WERI-Rb-1 (cell line): ENCODE data around the gene ELMO3.

ENCODE experiments used
- DNase-seq: peaks from one replicate; pipeline ENCODE4 v3.0.0-alpha.2; 2020
- H3K27ac ChIP-seq: fragments of 250-450 bp; sonication (Bioruptor Pico); 2 replicates; pipeline ENCODE4 v1.5.1; 2020; ENCODE audit warnings: mild to moderate bottlenecking, moderate library complexity
- H3K27me3 ChIP-seq: fragments of 250-450 bp; sonication (Bioruptor Pico); 2 replicates; pipeline ENCODE4 v1.5.1; 2021; ENCODE audit warnings: mild to moderate bottlenecking, low read depth, moderate library complexity; ENCODE audit not compliant: insufficient read depth, severe bottlenecking
- H3K36me3 ChIP-seq: fragments of 250-450 bp; sonication (Bioruptor Pico); 2 replicates; pipeline ENCODE4 v1.5.1; 2020; ENCODE audit warnings: mild to moderate bottlenecking, moderate library complexity
- H3K4me3 ChIP-seq: 2 replicates; pipeline ENCODE4 v1.5.1; 2011; ENCODE audit warnings: low read depth, mild to moderate bottlenecking, control low read depth, low read length
- H3K9me3 ChIP-seq: fragments of 250-450 bp; sonication (Bioruptor Pico); 2 replicates; pipeline ENCODE4 v1.5.1; 2021; ENCODE audit warnings: mild to moderate bottlenecking, moderate library complexity; ENCODE audit not compliant: severe bottlenecking
- TF ChIP-seq, protein P1 (sequence below): IDR thresholded peaks from 2 replicates; pipeline ENCODE4 v1.5.1; 2011; ENCODE audit warnings: low read depth, mild to moderate bottlenecking, control low read depth, inconsistent platforms, low read length

ELMO3 gene

DNA sequence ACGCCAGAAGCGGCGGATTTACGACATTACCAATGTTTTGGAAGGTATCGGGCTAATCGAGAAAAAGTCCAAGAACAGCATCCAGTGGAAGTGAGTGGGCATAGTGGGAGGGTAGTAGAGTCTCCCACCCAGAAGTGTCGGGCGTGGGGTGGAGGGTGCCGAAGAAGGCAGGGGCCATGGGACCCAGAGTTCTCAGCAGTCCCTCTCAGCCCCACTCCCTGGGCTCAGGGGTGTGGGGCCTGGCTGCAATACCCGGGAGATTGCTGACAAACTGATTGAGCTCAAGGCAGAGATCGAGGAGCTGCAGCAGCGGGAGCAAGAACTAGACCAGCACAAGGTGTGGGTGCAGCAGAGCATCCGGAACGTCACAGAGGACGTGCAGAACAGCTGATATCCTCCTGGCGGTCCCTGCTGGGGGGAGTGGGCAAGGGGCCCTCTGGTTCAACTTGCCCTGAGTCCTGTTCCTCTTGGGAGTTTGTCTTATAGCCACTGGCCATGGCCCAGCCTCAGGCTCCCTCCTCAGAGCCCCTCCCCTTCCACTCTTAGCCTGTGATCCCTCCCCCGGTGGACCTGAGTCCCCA lies 6.1 kb upstream of the ELMO3 start:
- Histone ChIP-seq H3K27me3 (no peaks in the 10 kb centered on the region), H3K27ac (peak overlapping the region; percentile 84), H3K36me3 (peaks cover 53% of the 10 kb centered on the region), H3K9me3 (no peaks in the 10 kb centered on the region), H3K4me3 (peak overlapping the region; percentile 97)
- TF ChIP-seq, protein P1, sequence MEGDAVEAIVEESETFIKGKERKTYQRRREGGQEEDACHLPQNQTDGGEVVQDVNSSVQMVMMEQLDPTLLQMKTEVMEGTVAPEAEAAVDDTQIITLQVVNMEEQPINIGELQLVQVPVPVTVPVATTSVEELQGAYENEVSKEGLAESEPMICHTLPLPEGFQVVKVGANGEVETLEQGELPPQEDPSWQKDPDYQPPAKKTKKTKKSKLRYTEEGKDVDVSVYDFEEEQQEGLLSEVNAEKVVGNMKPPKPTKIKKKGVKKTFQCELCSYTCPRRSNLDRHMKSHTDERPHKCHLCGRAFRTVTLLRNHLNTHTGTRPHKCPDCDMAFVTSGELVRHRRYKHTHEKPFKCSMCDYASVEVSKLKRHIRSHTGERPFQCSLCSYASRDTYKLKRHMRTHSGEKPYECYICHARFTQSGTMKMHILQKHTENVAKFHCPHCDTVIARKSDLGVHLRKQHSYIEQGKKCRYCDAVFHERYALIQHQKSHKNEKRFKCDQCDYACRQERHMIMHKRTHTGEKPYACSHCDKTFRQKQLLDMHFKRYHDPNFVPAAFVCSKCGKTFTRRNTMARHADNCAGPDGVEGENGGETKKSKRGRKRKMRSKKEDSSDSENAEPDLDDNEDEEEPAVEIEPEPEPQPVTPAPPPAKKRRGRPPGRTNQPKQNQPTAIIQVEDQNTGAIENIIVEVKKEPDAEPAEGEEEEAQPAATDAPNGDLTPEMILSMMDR = no peak
- no peak for DNase-seq

DNA sequence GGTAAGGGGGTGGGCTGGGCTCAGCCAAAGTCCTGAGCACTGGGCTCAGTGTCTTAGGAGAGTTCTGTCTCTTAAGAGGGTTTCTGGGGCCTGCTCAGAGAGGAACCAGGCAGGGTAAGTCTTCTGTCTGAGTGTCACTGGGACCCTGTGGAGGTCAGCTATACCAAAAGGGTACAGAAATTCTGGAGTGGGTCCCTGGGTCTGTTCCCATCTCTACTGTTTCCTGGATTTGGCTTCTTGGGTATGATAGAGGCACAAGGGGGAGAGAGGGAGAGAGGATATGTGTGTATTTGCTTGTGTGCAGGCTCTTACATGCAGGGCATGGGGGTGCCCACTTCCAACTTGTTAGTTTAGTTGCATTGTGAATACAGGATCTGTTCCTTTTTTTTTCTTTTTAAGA lies 5.4 kb upstream of the ELMO3 start:
- Histone ChIP-seq H3K36me3 (peaks cover 59% of the 10 kb centered on the region), H3K9me3 (no peaks in the 10 kb centered on the region), H3K4me3 (no peak overlapping the region), H3K27ac (no peak overlapping the region), H3K27me3 (no peaks in the 10 kb centered on the region)
- no peak for DNase-seq
- TF ChIP-seq, protein P1 = no peak

DNA sequence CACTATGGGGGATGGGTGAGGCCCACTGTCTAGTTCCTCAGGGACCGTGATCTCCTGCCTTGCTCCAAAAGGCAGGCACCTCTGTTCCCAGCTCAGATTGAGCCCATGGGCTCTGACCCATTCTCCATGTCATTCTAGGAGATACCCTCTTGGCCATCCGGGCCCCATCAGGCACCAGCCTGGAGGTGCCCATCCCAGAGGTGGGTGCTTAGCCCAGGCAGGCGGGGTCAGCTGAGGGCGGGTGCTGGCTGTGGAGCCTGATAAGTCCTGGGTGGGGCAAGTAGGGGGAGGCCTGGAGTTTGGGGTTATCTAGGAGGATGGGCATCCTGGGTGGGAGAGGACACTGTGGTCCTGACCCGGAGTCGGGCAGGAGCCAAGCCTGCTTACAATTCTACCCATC lies 4.7 kb upstream of the ELMO3 start:
- TF ChIP-seq, protein P1 = no peak
- H3K27me3 ChIP-seq = no peaks in the 10 kb centered on the region
- no peak for DNase-seq
- no peaks in the 10 kb centered on the region for H3K9me3 ChIP-seq
- no peak overlapping the region for H3K27ac ChIP-seq
- peaks cover 65% of the 10 kb centered on the region for H3K36me3 ChIP-seq
- H3K4me3 ChIP-seq = no peak overlapping the region

DNA sequence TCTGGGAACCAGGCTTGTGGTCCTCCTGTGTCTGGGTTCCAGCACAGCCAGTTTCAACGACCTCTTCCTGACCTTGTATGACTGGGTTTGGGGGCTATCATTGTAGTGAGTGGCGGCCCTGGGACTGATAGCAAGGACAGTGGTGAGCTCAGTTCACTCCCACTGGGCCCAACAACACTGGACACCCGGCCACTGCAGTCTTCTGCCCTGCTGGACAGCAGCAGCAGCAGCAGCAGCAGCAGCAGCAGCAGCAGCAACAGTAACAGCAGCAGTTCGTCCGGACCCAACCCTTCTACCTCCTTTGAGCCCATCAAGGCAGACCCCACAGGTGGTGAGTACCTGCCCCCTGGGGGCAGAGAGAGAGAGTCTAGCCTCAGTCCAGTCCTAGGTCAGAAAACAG lies 3.3 kb upstream of the ELMO3 start:
- TF ChIP-seq, protein P1 = no peak
- no peaks in the 10 kb centered on the region for H3K9me3 ChIP-seq
- H3K36me3 ChIP-seq = peaks cover 72% of the 10 kb centered on the region
- H3K27me3 ChIP-seq = no peaks in the 10 kb centered on the region
- H3K4me3 ChIP-seq = no peak overlapping the region
- DNase-seq = no peak
- no peak overlapping the region for H3K27ac ChIP-seq

DNA sequence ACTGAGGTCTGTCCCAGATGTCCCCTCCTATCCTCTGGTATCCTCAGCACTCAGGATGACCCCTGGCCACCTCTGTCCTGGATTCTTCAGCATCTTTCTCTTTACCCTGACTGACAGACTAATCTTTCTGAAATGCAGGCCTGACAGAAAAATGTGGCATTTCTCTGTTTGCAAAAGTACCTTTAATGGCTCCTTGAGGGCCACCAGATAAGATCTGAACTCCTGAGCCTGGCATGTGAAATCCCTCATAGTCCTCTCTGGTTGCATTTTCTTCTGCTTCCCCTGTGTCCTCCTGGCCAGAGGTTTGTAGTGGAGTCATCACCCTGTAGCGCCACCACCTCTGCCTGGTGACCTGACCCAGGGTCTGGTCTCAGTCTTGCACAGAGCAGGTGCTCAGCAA lies 2.0 kb upstream of the ELMO3 start:
- Histone ChIP-seq H3K9me3 (no peaks in the 10 kb centered on the region), H3K36me3 (peaks cover 80% of the 10 kb centered on the region), H3K27ac (no peak overlapping the region), H3K27me3 (no peaks in the 10 kb centered on the region), H3K4me3 (no peak overlapping the region)
- TF ChIP-seq, protein P1 = no peak
- DNase-seq = no peak

DNA sequence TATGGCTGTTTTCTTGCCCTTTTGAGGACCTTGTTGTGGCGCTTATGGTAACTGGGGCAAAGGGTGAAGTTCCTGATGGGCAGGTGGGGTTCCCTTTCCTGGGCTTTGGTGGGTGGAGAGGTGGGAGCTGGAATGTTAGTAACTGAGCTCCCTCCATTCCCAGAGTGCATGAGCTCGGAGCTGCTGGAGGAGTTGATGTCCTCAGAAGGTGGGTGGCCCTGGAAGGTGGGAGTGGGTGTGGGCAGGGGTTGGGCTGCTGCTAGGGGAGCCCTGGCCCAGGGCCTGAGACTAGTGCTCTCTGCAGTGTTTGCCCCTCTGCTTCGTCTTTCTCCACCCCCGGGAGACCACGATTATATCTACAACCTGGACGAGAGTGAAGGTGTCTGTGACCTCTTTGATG lies 1.2 kb upstream of the ELMO3 start:
- Histone ChIP-seq H3K27me3 (no peaks in the 10 kb centered on the region), H3K4me3 (no peak overlapping the region), H3K9me3 (no peaks in the 10 kb centered on the region), H3K36me3 (peaks cover 84% of the 10 kb centered on the region), H3K27ac (no peak overlapping the region)
- TF ChIP-seq, protein P1 = no peak
- DNase-seq = no peak
